ENCODE data around the gene CNTN4. TPM values are rescaled to one million over a fixed set of nuclear protein-coding genes. Genes with fewer than 3 reads are reported as not detected.

The CNTN4 gene
- total RNA-seq, 1 experiment from 2014 or later: 1.8 TPM

DNA sequence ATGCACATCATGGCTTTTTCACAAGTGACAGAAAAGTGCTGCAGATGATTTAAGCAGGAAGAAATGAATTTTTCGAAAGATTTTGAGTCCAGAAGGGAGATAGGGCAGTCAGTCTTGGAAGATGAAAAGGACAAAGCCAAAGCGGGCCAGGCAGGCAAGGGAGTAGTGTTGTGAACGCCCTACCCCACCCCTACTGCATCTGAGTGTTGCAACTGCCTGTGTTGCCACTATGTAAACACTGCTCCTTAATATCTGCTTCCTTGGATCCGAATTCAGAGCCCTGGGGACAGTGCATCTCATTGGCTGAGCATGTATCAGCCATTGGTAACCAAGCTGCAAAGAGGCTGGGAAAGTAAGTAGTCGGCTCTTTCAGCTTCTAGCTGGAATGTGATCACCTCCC lies 39.0 kb downstream of the CNTN4 start:
- DNase-seq (ENCODE audit: low read depth): no peak
- in situ Hi-C loops (cut with HindIII; ENCODE audit: low pct_unique_long_range_greater_than_20kb, low sequenced_read_pairs): no loop called here

DNA sequence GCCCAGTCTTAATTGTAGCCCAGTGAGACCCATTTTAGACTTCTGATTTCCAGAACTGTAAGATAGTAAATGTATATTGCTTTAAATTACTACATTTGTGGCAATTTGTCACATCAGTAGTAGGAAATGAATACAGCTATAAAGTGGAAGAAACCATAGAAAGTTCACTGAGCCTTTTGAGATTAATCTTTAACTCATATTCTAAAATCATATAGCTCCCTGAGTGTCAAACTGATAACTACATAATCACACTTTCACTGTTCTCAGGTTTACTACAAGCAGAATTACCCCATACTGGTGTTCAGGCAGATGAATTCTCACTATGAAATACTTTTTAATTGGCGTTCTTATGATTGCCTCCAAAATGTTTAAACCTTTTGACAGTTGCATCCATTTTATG lies 42.8 kb downstream of the CNTN4 start:
- DNase-seq (ENCODE audit: low read depth): no peak

DNA sequence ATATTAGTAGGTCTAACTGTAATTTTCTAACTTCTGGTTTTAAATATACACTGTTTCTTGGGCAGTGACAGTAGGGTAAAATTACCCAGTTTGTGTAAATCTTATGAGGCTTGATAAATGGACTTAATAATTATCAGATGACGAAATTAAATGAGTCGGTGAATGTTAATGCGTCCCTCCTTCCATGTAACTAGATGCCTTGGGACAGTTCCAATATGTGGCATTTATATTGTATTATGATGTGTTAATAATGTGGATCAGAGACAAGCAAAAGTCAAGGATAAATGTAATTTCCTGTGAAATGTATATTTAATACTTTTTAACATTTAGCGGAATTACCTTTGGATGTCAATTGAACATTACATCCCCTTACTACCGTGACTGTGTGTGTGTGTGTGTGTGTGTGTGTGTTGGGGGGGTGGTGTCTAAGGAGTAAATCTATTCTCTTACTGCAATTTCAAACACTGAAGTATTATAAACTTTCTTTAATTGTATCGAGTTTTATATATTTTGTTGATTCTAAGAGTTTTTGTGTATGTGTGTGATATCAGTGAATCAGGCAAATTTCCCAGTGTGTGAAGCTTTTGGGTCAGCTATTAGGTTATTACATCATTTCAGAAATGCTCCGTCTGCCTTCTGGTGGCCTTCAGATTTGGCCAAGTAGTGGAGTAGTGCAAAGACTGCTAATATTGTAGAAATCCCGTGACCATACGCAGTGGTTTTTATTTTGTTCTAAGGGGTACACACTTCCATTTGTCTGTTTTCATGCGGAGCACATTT lies 50.1 kb downstream of the CNTN4 start:
- DNase-seq (ENCODE audit: low read depth): no peak
- in situ Hi-C loops (cut with HindIII; ENCODE audit: low pct_unique_long_range_greater_than_20kb, low sequenced_read_pairs): no loop called here

More for the DNA sequence above, 42.8 kb downstream of the CNTN4 start:
- in situ Hi-C loops (cut with HindIII; ENCODE audit: low pct_unique_long_range_greater_than_20kb, low sequenced_read_pairs): no loop called here

DNA sequence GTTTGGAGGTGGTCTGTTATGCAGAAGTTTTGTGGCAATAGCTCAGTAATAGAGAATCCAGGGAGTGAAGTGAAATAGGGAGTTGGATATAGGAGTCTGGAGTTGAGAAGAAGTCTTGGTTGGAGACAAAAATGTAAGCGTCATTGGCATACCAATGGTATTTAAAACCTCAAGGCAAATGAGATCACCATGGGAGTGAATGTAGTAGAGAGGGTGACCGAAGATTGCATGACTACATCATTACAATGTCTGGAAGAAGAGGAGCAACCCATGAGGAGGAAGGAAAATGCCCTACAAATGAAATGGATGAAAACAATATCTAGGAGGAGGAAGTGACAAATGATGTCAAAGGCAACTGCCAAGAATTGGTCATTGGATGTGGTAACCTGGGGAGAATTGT lies 54.4 kb downstream of the CNTN4 start:
- DNase-seq (ENCODE audit: low read depth): no peak
- in situ Hi-C loops (cut with HindIII; ENCODE audit: low pct_unique_long_range_greater_than_20kb, low sequenced_read_pairs): no loop called here

DNA sequence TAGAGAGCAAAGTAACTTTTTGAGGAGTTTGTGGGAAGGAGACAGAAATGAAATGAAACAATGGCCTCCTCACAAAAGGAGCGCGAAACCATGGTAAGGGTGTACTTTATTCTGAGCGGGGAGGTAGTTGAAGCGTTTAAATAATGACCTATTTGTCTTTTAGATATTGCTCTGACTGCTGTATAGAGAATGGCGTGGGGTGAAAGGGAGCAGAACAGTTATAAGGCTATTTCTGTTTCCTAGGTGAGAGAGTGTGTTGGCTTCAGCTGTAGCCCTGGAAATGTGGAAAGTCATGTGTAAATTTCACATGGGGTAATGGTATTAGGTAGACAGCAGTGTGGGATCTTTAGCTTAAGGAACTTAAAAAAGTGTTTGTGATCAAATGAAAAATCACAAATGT lies 54.9 kb downstream of the CNTN4 start:
- in situ Hi-C loops (cut with HindIII; ENCODE audit: low pct_unique_long_range_greater_than_20kb, low sequenced_read_pairs): no loop called here
- no peak for DNase-seq (ENCODE audit: low read depth)

DNA sequence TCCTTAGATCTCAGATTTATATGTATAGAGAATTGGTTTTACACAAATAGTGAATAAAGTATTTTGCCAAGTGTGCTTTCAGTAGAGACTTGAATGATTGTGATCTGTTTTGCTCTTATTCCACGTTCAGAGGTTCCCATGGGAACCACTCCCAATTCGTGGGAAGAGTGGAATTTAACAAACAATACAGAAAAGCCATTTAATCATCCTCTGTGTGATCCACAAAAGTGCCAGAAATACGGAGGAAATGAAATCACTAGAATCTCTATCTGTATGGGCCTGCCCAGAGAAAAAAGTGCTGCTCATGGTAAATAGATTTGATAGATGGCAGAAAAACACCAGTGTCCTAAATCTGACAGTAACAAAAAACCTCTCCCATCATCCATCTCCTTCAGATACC lies 56.0 kb downstream of the CNTN4 start:
- in situ Hi-C loops (cut with HindIII; ENCODE audit: low pct_unique_long_range_greater_than_20kb, low sequenced_read_pairs): no loop called here
- DNase-seq (ENCODE audit: low read depth): no peak

DNA sequence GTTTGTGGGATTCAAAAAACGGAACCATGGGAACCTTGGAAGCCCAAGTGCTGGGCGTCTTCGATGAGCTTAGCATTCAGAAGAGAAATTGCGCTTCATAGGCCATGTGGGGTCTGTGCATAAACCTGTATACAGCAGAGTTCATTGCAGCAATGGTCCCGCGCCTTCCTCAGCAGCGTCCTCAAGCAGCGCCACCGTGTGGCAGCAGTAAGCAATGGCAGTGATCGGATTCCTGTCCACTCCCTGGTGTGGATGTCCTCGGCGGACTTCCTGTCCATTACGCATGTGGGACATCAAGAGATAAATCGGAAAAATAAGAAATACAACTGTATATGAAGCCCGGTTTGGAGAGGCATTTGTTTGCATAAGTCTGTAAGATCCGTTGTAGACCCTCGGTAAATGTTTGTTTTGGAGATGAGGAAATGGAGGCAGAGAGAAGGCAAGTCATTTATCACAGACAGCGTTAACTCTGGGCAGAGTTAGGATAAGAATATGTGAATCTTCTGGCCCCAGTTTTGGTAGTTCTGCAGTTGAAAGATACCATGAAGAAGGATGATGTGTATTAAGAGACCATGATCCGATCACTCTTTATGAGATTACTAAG lies 57.7 kb downstream of the CNTN4 start:
- DNase-seq (ENCODE audit: low read depth): no peak
- in situ Hi-C loops (cut with HindIII; ENCODE audit: low pct_unique_long_range_greater_than_20kb, low sequenced_read_pairs): no loop called here

DNA sequence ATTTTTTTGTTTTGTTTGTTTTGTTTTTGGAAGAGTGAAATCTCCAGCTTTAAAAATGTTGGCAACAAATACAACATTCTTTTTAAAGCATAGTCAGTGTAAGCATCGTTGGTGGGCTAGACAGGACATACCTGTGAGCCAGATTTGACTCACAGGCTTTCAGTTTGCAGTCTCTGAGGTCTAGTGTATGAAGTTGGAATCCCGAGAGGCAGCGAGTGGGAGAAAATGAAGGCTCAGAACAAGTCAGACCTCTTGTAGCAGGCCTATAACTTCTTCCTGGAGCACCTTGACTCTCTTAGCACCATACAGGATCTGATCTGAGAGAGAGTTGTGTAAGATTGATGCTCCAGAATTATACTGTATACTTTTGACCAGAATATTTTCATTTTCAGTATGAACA lies 60.2 kb downstream of the CNTN4 start:
- in situ Hi-C loops (cut with HindIII; ENCODE audit: low pct_unique_long_range_greater_than_20kb, low sequenced_read_pairs): no loop called here
- DNase-seq (ENCODE audit: low read depth): no peak

DNA sequence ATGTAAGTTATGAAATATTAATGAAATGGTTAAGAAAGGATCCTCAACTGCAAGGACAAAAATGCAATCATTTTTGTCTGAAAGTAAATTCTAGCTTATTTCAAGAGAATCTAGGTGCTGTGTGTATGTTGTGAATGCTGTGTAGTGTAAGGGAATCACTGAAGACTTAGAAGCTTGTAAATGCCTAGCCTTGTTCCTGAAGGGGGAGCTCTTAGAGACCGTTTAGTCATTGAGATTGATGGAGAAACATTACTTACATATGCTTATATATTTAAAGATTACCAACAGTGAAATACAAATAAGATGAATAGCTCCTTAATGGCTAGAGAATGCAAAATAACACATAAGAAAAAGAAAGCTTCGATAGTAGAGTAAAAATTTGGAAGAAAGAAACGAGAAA lies 67.9 kb downstream of the CNTN4 start:
- in situ Hi-C loops (cut with HindIII; ENCODE audit: low pct_unique_long_range_greater_than_20kb, low sequenced_read_pairs): no loop called here
- no peak for DNase-seq (ENCODE audit: low read depth)

DNA sequence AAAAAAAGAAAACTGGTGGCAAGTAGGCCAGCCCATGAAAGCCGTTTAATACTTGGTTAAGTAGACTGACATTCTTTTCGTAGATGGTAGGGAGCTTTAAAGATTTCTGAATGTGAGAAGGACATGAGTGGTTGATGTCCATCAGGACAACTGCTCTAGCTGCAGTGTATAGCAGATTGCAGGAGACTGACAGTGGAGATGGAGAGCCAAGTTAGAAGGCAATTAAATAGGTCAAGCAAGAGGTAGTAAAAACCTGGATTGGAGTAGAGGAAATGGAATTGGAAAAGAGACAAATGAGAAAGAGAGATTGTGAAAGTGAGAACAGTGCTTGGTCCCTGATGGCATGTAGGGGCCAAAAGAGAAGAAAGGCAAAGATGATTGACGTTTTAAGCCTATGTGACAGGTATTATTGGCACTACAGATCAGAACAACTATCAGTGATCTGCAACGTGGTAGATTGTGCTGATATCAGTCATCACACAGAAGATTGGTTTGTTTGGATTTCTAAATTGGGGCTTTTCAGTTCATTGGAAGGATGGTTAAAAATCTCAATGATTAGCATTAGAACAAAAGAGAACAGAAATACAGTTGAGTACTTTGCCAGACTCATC lies 74.0 kb downstream of the CNTN4 start:
- no peak for DNase-seq (ENCODE audit: low read depth)

DNA sequence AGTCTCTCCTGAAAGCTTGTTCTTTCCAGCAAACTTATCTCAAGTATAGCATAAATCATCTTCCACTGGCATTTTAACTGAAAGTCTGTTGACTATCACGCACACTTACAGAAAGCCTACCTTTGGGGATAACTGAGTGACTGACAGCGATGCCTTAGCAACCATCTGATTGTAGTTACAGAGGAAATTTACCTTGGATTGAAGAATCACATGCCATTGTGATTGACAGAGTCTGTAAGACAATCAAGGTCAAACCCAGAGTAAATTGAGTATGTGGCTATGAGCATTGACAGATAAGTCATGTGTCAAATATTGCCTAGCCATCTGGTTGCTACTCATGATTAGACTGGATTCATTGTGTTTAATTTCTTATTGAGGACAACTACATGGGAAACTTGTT lies 82.0 kb downstream of the CNTN4 start:
- no peak for DNase-seq (ENCODE audit: low read depth)
- in situ Hi-C loops (cut with HindIII; ENCODE audit: low pct_unique_long_range_greater_than_20kb, low sequenced_read_pairs): no loop called here

More for the DNA sequence above, 74.0 kb downstream of the CNTN4 start:
- in situ Hi-C loops (cut with HindIII; ENCODE audit: low pct_unique_long_range_greater_than_20kb, low sequenced_read_pairs): no loop called here

DNA sequence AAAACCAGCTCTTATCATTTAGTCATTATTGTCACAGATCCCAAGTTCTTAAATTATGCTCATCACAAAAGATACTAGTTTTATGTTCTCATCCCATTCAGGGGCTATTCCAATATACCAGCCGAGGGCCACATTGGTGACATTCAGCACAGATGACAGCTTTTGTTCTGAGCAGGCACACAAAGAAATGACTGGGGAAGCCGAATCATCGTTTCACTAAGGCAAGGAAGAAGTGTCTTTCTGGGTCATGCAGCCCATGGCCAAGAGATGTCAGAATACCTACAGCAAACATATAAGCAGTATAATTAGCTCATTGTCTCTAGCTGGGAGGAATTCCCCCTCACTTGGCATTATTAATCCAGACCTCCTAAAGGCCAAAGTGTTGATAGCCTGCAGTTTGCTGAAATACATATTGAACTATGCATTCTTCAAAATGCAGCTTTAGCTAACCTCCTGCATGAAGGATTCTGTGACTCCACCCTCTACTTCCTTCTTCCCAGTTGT lies 100.2 kb downstream of the CNTN4 start:
- no peak for DNase-seq (ENCODE audit: low read depth)
- in situ Hi-C loops (cut with HindIII; ENCODE audit: low pct_unique_long_range_greater_than_20kb, low sequenced_read_pairs): no loop called here

DNA sequence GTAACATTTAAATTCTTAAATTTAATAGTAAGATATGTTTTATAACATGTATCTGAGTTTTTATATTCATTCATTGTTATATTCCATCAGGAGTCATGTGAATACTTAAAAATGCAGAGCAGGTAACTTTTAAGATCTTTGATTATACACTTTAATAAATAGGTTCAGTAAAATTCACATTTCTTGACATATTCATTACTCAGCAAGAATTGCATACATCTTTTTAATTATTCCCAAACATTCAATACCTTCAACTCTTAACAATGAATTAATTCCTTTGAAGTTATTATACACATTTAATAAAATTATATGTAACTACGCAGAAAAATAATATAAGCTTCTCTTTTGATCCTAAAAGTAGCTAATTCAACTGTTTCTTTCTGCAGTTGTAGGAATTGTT lies 105.4 kb downstream of the CNTN4 start:
- in situ Hi-C loops (cut with HindIII; ENCODE audit: low pct_unique_long_range_greater_than_20kb, low sequenced_read_pairs): no loop called here
- no peak for DNase-seq (ENCODE audit: low read depth)

DNA sequence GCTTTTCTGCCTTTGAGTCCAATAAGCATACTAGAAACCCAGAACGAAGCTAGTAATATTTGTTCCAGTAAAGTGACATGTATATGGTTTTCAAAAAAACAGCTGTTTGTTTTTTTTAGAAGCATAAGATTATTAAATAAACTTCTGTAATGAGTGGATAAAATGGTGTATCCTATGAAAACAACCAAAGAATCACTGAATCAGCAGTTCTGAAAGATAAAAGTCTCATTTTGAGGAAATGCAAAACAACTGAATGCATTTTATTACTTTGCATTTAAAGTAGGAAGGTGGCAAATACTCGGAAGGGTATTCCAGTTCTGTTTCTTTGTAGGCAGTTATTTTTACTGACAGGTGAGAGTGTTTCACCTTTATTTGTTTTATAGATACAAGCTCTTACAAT lies 107.0 kb downstream of the CNTN4 start:
- in situ Hi-C loops (cut with HindIII; ENCODE audit: low pct_unique_long_range_greater_than_20kb, low sequenced_read_pairs): no loop called here
- no peak for DNase-seq (ENCODE audit: low read depth)

DNA sequence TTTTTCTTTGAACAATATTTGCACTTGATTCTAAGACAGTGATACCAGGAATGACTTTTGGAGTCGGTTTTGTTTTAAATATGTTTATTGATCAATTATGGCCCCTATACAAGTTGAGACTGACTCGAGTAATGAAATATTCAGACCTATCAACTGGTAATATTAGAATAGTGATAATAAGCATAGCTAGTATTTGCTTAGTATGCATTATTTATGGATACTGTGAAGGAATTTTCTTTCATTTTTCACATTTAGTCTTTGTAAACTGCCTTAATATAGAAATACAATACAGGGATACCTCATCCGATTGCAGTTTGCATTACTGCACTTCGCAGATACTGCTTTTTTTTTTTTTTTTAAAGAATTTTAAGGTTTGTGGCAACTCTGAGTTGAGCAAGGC lies 107.9 kb downstream of the CNTN4 start:
- in situ Hi-C loops (cut with HindIII; ENCODE audit: low pct_unique_long_range_greater_than_20kb, low sequenced_read_pairs): no loop called here

DNA sequence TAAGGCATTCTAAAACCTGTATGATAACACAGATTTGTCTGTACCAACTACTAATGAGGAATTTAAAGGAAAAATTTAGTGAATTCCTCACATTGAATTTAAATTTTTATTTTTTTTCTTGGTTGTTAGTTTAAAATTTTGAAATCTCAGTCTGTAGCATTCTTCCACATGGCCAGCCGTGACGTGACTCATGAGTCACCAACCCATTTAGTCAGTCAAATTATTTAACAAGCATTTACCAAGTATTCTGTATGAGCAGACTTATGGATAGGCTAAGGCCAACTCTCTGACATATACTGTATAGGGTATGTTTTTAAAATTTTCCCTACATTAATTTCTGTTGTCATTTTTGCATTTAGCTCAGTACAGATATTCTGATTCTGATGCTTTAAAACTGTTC lies 112.9 kb downstream of the CNTN4 start:
- in situ Hi-C loops (cut with HindIII; ENCODE audit: low pct_unique_long_range_greater_than_20kb, low sequenced_read_pairs): no loop called here
- DNase-seq (ENCODE audit: low read depth): no peak

More for the DNA sequence above, 107.9 kb downstream of the CNTN4 start:
- DNase-seq (ENCODE audit: low read depth): no peak

DNA sequence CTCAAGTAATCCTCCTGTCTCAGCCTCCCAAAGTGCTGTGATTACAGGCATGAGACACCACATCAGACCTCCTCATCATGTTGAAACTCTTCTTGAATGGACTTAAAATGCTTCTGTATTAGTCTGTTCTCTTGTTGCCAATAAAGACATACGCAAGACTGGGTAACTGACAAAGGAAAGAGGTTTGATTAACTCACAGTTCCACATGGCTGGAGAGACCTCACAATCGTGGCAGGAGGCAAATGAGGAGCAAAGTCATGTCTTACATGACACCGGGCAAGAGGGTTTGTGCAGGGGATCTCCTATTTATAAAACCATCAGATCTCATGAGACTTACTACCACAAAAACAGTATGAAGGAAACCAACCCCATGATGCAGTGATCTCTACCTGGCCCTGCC lies 113.5 kb downstream of the CNTN4 start:
- DNase-seq (ENCODE audit: low read depth): peak; percentile 10
- in situ Hi-C loops (cut with HindIII; ENCODE audit: low pct_unique_long_range_greater_than_20kb, low sequenced_read_pairs): no loop called here

DNA sequence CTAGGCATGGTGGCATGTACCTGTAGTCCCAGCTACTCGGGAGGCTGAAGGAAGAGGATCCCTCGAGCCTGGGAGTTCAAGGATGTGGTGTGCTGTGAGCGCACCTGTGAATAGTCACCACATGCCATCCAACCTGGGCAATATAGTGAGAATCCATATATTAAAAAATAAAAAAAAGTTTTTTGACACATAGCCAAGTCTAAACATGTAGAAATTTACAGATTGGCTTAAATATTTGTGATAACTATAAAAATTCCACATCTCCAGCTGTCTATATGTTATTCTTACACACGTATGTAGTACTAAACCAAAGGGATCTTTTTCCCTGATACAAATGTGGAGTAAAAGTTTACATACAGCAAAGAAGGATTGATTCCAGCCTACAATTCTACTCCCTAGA lies 119.7 kb downstream of the CNTN4 start:
- in situ Hi-C loops (cut with HindIII; ENCODE audit: low pct_unique_long_range_greater_than_20kb, low sequenced_read_pairs): no loop called here
- DNase-seq (ENCODE audit: low read depth): no peak

DNA sequence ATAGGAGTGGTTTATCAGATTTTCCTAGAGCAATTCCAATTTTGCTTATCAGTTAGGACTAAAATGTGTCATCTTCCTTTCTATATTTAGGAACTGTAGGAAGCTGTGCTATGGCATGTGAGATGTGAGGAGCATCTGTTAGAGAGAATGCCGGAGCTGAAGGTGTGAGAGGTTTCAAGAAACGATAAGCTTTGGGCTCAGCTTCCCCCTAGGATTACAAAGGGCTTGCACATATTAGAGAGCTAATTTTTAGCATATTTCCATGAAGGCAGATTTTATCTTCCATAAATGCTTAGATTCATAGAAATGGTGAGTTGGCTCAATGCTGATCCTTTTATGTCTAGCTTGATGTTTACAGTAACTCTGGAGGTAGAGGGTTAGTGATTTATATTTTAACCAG lies 120.2 kb downstream of the CNTN4 start:
- no peak for DNase-seq (ENCODE audit: low read depth)
- in situ Hi-C loops (cut with HindIII; ENCODE audit: low pct_unique_long_range_greater_than_20kb, low sequenced_read_pairs): no loop called here

Data from Caki2 (cell line).